Suprapubic skin (tissue), 4 donors: ENCODE measurements around the gene PIEZO1.

Source experiments
- CTCF ChIP-seq, 2 donors: fragments of 200-600 bp in 1 of 2; fragments of 450-650 bp in 1 of 2; sonication (generic) in 1 of 2; IDR thresholded peaks; one replicate each; pipeline ENCODE4 v1.5.1; 2016 to 2019; ENCODE audit warnings: antibody characterized with exemption in 2 of 2, mild to moderate bottlenecking in 1 of 2, moderate library complexity in 1 of 2
- POLR2A ChIP-seq, 2 donors: fragments of 450-650 bp; IDR thresholded peaks; one replicate each; pipeline ENCODE4 v1.6.1; 2017; ENCODE audit warnings: antibody characterized with exemption in 2 of 2, mild to moderate bottlenecking in 2 of 2, moderate library complexity in 2 of 2
- POLR2AphosphoS5 ChIP-seq, 3 donors: sonication (generic); formaldehyde crosslinking; IDR thresholded peaks; one replicate each; pipeline ENCODE4 v1.6.1; 2017; ENCODE audit warnings: antibody characterized with exemption in 3 of 3

- TF ChIP-seq CTCF (IDR thresholded peaks at IDR 0.05) (no peak), POLR2AphosphoS5 (IDR thresholded peaks at IDR 0.05) (no peak), POLR2A (IDR thresholded peaks at IDR 0.05) (no peak)
These were observed 84.7 kb downstream of the PIEZO1 start for GRCh38 chr16:88700322-88700635.
